ENCODE measurements around the gene CALML4.

DNA sequence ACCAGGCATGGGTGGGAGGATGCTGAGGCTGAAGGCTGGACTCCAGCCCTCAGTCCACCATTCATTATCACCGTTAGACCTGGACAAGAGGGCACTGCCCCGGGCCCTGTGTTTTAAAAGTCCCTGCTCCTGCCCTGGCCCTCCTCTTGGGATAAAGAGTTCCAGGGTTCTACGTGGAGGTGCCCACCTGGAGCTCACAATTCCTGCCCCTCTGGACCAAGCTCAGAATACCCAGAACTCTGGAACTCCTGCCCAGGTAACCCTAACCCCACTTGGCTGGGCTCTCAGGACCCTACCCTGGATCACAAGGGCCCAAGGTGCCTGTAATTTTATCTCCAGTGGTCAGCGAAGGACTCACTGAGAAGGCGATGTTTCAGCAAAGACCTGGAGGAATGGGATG is 1.2 kb downstream of the CALML4 start:
- TF ChIP-seq, protein P1, sequence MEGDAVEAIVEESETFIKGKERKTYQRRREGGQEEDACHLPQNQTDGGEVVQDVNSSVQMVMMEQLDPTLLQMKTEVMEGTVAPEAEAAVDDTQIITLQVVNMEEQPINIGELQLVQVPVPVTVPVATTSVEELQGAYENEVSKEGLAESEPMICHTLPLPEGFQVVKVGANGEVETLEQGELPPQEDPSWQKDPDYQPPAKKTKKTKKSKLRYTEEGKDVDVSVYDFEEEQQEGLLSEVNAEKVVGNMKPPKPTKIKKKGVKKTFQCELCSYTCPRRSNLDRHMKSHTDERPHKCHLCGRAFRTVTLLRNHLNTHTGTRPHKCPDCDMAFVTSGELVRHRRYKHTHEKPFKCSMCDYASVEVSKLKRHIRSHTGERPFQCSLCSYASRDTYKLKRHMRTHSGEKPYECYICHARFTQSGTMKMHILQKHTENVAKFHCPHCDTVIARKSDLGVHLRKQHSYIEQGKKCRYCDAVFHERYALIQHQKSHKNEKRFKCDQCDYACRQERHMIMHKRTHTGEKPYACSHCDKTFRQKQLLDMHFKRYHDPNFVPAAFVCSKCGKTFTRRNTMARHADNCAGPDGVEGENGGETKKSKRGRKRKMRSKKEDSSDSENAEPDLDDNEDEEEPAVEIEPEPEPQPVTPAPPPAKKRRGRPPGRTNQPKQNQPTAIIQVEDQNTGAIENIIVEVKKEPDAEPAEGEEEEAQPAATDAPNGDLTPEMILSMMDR (IDR thresholded peaks at IDR 0.05; ENCODE audit: low read depth, low read length, poor library complexity, severe bottlenecking), result no peak
- TF ChIP-seq EZH2phosphoT487 (IDR thresholded peaks at IDR 0.05; ENCODE audit: borderline replicate concordance, low read length), result no peak

Data from DOHH2 (cell line).